Inflammatory macrophage treated with lipopolysaccharide for 4 hours (primary cell): ENCODE data around the gene MAP2K3.

ENCODE experiments used
- DNase-seq: peaks from one replicate; pipeline ENCODE4 v3.0.0-alpha.2; 2020

Gene MAP2K3

GRCh38 chr17:21355586-21355985 is 71.1 kb downstream of the MAP2K3 start:
- no peak for DNase-seq

- no peak for DNase-seq
These were observed 72.1 kb downstream of the MAP2K3 start for GRCh38 chr17:21356537-21357127.

- DNase-seq: no peak
These were observed 72.8 kb downstream of the MAP2K3 start for GRCh38 chr17:21357281-21357680.

- DNase-seq: no peak
These were observed 73.5 kb downstream of the MAP2K3 start for GRCh38 chr17:21357696-21358656.

- no peak for DNase-seq
These were observed 74.4 kb downstream of the MAP2K3 start for GRCh38 chr17:21358682-21359482.

- no peak for DNase-seq
These were observed 75.0 kb downstream of the MAP2K3 start for GRCh38 chr17:21359483-21359840.

GRCh38 chr17:21360048-21360447 is 75.5 kb downstream of the MAP2K3 start:
- no peak for DNase-seq

GRCh38 chr17:21361020-21361809 is 76.7 kb downstream of the MAP2K3 start:
- DNase-seq: no peak

GRCh38 chr17:21362331-21362931 is 77.9 kb downstream of the MAP2K3 start:
- DNase-seq: no peak

- DNase-seq: no peak
These were observed 79.5 kb downstream of the MAP2K3 start for GRCh38 chr17:21363776-21364642.
